GM19455 (cell line): Measurements from ENCODE around the gene ITGB3.
"Not testable (repeated sequence)": the region's sequence is repeated elsewhere in the genome, so short reads cannot be mapped to it uniquely, and the experiment has no call there.

Experiments used
- ATAC-seq: cut with Tn5 transposase; IDR thresholded peaks from one replicate; pipeline ENCODE4 v1.9.1; 2021; ENCODE audit not compliant: unreplicated experiment

ITGB3 gene

DNA sequence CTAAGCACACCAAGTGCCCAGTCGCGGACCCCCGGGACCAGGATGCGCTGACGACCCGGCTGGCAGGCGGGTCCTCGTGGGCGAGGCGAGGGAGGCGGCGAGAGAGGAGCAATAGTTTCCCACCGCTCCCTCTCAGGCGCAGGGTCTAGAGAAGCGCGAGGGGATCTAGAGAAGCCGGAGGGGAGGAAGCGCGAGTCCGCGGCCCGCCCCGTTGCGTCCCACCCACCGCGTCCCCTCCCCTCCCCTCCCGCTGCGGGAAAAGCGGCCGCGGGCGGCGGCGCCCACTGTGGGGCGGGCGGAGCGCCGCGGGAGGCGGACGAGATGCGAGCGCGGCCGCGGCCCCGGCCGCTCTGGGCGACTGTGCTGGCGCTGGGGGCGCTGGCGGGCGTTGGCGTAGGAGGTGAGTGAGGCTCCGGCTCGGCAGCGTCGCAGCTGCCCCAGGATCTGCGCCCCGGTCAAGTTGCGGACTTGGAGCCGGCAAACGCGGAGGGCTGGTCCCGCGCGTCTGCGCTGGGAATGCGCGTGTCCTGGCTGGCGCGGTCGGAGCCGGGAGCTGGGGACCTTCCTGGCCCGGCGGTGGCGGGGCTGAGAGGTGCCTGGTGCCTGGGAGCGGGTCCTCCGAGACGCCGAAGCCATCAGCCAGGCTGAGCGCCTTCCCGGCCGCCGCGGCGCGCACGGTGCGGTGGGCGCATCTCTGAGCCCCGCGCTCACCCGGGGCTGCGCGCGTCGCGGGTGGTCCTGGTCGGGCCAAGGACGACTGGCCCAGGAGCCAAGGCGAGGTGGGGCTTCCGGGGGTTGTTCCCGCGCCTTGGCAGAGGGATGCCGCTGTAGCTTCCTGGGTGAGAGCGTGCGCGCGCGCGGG, at the start of gene ITGB3:
Gene ITGB3 (plus strand): TSS at position 287 of the 862 bp plus-strand sequence. CDS start 35 bp downstream, at position 322.
- peak; percentile 79 for ATAC-seq

DNA sequence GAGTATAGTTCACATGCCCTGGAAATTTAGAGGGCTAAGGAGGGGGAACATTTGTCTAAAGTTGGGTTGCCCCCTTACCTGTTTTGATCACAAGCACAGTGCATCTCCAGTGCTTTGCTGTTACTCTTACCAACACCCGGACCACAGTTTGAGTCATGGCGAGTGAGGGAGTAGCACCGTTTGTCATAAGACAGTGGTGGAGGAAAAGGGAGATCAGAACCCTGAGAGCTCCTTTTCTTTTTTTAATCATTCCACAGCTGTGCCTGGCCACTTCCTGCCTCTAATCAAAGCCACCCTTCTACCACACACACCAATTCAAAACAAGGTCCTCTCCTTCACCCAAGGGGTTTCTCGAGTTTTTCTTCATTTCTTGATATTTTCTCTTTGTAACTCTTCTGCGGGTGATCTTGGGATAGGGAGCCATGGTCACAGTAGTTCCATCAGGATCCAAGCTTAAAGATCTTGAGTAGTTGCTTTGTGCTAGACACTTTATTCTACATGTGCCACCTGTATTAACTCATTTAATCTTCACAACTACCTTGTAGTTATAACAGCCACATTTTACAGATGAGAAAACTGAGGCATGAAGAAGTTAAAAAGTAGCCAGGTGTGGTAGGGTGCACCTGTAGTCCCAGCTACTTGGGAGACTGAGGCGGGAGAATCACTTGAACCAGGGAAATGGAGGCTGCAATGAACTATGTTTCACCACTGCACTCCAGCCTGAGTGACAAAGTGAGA, 49.5 kb upstream of the ITGB3 start:
- ATAC-seq: no peak

DNA sequence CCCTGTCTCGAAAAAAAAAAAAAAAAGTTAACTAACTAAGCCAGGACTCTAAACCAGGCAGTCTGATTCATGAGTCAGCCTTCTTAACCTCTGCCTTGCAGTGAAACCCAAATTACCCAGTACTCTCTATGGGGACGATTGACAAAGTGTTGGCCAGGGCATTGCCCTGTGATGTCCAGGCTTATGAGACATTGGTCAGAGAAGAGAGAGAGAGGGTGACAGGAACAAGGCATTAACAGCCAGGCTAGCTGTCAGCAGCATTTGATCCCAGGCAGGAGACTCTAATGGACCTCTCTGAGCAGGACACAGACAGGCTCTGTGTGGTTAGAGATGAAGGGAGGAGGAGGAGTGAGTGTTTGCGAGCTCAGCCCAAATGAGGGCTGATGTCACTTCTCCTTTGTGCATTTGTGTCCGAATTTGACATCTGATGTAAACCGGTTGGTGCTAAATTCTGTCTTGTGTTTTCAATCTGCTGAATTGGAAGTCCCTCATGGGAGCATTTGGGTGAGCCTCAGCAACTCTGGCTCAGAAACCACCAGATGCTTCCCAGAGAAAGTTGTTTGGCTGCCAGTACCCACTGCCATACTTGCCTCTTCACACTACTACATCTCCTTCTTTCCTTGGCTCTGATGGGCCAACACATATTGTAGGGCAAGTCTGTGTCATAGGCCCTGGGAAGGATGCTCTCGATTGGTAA, 48.8 kb upstream of the ITGB3 start:
- no peak for ATAC-seq

DNA sequence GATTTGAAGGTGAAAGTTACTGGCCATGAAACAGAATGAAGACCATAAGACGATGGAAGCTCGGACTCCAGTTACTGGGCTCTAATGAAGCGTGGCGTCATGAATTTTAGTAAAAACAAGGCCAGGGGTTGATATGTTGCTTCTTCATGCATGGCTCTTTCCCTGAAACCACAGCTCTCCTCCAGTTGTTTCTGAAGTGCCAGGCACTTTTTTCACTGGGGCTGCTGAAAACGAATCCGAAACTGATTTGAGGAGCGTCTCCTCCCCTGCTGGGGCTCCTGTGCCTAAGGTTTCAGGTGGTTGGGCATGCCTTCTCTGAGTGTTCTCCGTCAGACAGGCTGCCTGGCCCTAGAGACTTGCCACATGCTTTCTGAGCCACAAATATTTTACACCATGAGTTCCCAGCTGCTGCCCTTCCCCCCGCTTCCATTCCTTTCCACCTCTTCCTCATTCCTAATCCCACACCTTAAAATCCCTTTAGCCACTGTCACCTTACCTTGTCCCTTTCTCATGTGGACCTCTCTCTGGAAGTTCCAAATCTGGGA, 48.1 kb upstream of the ITGB3 start:
- no peak for ATAC-seq

DNA sequence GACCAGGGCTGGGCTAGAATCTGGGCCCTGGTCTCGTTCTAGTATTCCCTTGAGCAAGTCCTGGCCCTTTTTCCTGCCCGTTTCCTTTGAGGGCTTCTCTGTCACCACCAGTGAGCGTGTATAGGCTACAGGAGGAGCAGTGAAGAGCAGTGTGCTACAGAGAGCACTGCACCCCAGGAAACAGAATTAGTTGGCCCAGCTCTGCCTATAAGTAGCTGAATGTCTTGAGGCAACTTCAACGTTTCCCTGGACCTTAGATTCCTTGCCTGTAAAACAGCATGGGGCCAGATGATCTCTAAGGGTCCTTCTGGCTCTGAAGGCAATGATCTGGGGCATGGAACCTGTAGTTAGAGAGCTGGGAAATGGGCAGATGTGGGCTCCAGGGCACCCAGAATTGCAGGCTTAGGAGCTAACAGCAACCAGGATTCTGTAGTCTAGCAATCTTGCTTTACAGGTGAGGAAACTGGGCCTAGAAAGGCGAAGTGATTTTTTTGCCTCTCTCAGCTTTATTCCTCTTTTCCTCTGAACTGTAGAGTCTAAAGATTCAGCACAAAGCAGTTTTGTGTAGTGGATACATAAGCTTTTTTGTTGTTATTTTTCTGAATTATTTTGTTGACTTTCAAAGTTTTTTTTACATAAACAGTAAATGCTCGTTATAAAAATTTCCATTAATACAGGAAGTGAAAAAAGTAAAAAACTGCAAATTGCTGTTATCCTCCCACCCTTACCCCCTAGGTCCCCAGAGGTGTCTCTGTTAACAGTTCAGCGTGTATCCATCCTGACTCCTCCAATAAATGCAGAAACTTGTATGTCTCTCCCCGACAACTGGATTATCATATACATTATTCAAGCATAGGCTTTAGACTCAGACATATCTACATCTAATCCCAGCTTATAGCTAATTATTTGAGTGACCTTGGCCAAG, 46.2 kb upstream of the ITGB3 start:
- ATAC-seq: no peak

DNA sequence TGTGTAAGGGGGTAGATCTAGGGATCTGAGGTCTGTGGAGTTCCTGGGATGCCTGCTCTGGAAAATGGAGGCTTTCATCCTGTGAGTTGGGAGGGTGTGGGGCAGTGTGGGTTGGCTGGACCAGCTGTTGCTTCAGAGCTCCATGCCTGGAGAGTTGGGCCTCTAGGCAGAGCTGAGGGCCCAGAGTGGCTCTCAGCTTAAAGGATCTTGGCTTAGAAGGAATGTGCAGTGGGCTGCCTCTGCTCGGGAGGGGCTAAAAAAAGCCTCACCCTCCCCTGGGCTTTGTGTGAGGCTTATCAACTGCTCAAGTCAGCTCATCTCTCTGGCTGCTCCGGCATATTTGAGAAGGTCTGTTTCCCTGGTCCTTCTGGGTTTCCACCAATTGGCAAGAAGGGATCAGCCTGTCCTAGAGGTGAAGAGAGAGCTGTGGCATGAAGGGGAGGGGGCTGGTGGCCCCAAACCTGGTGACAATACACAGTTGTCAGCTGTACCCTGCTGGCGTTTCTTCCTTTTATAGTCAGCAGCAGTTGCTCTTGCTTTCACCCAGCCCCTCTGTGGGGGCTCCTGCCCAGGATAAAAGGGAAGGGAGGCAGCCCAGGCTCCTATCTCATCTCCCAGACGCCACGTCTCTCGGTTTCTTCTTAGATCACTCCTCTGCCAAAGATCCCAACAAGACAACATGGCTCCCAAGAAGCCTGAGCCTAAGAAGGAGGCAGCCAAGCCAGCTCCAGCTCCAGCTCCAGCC, 44.7 kb upstream of the ITGB3 start, which contains the start of gene MYL4:
Gene MYL4 (plus strand): TSS at position 605 of the 745 bp plus-strand sequence. CDS start 75 bp downstream, at position 680.
- ATAC-seq: no peak

DNA sequence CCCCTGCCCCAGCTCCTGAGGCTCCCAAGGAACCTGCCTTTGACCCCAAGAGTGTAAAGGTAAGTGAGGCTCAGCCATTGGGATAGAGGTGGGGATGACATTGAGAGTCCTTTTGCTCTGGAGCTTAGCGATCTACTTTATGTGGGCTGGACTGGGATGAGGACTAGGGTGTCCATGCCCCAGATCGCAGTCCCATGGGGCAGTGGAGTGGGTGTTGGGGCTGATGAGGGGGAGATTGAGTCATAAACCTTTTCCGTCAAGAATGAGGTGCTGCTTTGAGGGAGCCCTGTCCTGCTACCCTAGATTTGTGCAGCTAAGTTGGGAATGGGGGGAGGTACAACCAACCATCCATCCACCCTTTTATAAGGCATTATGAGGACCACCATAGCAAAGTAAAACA, 44.1 kb upstream of the ITGB3 start:
- ATAC-seq: no peak

DNA sequence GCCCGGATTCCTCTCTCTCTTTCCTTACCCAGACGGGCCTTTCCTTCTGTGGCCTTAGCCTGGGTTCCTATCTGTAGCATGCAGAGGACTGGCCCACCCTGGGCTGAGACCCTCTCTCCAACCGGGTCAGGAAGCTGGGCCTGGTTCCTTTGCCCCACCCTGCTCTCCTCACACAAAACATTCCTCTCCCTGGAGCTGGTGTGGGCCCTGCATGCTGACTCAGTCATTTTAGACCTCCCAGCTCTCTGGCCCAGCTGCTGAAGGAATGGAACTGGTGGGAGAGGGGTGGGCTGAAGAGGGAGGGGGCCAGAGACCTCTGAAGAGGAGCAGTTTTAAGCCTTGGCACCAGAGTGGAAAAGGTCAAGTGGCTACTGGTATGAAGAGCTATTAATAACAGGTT, 43.5 kb upstream of the ITGB3 start:
- ATAC-seq: no peak

DNA sequence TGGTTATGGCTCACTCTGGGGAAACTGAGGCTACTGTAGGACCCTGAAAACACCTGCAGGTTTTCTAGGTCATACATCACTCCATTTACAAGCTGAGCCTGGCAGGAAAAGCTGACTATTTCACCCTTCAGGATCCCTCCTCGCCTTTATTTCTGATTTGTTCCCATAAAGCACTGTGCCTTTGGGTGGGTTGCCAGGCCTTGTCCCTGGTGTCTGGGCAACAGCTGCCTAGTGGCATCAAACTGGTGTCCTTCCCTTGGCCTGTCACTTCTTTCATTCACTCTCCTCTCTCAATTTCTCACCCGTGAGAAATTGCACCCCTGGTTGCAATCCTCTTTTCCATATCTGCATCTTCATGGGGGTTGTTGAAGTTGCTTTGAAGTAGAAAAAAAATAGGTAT, 42.8 kb upstream of the ITGB3 start:
- ATAC-seq: no peak

DNA sequence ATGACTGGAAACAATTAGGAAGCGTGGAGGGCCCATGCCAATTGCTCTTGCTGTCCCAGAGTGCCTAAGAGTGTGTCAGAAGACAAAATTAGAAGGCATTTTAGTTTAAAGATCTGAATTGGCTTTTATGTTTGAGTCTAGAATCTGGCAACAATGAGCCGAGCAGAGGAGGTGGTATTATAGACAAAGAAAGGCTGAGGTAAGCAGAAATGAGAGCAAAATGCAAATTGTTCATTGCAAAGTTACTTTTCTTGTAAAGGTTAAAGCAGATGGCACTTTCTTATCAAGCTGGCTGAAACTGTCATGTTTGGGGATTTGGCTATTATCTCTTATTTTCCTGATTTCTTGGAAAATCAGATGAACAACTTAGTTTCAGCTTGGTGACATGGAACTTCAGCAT, 41.2 kb upstream of the ITGB3 start:
- ATAC-seq: no peak

DNA sequence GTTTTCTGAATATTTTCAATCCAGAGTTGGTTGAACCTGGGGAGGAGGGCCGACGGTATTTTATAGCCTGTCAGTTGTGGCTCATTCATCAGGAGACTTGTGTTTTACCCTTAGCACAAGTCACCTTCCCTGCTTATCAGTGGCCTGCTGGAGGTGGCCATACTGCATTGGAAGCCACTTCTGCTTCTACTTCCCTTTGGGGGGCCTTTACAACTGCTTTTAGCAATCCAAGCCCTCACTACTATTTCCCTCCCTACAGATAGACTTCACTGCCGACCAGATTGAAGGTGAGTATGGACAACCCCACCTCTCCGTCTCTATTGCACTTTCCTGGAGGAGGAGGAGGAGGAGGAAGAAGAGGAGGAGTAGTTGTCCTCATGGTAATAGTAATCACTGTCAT, 40.1 kb upstream of the ITGB3 start:
- no peak for ATAC-seq

DNA sequence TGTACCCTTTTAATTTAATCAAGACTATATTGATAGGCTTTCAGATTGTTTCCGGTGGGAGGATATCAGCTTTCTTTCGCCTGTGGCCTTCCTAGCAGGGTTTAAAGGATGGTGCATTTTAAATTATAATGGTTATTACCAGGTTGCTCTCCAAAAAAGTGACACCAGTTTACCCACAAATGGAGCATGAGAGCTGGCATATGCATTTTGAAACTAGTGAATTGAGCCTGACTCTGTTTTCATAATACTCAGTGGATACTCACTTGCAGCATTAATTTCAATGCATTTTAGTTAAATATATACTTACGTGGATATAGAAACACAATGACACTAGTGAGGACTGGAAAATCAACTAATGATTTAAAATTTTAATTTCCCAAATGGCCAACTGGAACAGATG, 38.7 kb upstream of the ITGB3 start:
- ATAC-seq: no peak

DNA sequence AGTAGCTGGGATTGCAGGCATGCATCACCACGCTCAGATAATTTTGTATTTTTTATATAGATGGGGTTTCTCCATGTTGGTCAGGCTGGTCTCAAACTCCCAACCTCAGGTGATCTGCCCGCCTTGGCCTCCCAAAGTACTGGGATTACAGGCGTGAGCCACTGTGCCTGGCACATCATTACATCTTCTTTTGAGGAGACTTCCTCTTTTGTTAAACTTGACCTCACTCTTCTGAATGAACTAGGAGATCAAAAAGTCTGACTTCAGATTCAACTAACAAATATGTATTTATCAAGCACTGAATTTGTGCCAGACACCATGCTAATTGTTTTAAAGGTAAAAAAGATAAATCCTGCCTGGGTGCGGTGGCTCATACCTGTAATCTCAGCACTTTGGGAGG, 36.8 kb upstream of the ITGB3 start:
- not testable (repeated sequence) for ATAC-seq

DNA sequence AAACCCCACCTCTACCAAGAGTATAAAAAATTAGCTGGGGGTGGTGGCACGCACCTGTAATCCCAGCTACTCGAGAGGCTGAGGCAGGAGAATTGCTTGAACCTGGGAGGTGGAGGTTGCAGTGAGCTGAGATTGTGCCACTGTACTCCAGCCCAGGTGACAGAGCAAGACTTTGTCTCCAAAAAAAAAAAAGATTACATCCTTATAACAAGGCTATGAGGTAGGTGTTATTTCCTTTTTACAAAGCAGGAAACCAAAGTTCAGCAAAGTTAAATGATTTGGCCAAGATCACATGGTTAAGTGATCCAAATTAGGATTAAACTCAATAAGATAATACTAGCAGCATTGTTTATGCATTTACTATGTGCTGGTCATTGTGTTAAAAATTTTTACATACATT, 36.3 kb upstream of the ITGB3 start:
- not testable (repeated sequence) for ATAC-seq

DNA sequence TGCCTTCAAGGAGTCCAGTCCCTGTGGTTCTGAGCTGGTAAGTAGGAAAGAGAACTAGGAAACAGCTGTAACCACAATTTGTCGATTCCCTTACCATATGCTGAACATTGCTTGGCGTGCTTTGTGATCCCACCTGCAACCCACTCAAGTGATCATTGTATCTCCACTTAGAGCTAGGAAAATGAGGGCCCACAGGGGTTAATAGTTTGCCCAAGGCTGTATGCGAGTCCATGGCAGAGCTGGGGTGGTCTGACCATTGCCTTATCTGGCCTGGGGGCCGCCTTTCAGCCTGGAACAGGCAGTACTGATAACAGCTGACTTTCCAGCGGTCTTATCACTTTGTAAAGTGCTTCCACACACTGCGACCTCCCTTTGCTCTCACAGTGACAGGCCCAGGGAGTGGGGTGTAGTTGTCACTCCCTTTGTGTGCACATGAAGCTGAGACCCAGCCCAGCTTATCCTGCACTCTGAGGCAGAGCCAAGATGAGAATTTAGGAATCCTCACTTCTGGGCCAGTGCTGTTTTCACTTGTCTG, 34.7 kb upstream of the ITGB3 start:
- ATAC-seq: no peak

DNA sequence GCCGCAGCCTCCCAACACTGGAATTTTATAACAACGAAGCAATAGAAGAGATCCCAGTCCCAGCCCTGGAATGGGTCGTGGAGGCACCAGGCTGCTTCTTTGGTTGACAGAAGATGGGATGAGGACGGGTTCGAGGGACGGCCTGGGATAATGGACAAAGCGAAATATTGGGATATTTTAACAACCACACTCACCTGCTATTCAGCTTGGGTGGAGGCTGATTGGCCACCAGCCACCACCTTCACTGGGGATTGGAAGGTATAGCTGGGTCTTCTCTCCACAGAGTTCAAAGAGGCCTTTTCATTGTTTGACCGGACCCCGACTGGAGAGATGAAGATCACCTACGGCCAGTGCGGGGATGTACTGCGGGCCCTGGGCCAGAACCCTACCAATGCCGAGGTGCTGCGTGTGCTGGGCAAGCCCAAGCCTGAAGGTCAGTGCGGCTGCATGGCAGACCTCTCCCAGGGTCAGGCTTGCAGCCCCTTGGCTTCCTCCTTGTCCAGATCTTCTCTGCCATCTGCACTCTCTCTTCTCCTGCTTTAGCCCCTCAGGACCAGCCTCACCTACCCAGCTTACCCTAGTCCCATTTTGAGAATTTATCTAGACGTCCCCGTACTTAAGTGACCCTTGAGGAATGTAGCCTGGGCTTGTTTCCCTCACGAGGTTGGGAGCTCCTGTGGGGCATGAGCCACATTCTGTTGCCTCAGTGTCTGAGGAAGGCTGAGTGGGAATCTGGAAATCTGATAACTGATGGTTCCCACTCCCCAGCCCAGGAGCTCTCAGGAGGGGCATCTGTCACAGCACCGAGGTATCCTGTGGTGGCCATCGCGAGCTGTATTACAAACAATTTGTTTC, 33.8 kb upstream of the ITGB3 start:
- ATAC-seq: no peak

DNA sequence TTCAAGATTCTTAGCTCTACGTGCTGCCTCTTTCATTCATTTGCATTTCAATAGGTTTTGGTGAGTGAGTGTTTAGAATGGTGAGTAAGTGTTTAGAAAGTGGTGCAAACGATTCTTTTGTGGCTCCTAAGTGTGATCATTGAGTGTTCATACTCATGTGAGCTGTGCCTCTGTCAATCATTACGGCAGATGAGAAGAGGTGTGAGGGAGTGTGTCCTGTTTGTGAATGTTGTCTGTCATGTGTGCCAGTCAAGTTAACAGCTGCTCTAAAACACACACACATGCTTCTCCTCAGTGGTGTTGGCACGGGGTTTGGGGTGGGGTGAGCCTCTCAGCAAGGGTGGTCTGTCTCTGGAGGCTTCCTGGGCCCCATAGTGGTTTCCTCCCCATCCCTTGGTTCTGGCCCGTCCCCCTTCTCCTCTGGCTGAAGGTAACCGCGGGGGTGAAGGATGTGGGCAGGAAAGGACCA, 33.1 kb upstream of the ITGB3 start:
- no peak for ATAC-seq

DNA sequence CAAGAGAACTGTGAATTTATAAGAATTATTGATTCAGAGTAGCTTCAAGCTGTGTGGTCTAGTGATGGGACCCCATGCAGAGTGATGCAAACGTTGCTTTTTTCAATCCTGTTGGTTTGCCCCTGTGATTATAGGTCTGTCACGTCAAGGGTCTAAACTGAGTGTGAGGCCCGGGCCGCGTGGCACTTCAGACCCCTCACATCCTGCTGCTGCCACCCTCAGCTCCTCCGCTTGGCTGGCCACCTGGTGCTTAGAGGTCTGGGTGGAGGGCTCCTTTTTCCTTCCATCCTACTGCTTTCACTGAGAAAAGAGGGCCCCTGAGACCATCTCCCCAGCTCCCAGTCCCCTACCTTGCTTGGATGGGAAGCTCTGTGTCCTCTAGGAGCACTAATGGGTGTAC, 32.5 kb upstream of the ITGB3 start:
- ATAC-seq: no peak
